Kidney (tissue), 14 donors: ENCODE measurements around the gene ALDH3A1. TPM values are rescaled to one million over a fixed set of nuclear protein-coding genes. Genes with fewer than 3 reads are reported as not detected.

Experiments used
- DNase-seq, 5 donors: peaks; one replicate each; pipeline ENCODE4 v3.0.0-alpha.2; 2013 to 2020
- FAIRE-seq: peaks from 2 replicates; lab custom pipeline; 2012; peaks lifted over from hg19 to GRCh38; lab: Jason Lieb, UNC
- H3K27ac ChIP-seq, 2 donors: one replicate each; pipeline ENCODE4 v1.7.0; 2013; ENCODE audit warnings: low read depth in 2 of 2, low read length in 2 of 2, inconsistent platforms in 1 of 2
- H3K27me3 ChIP-seq: one replicate; pipeline ENCODE4 v1.7.1; 2013; ENCODE audit warnings: low read length, inconsistent platforms; ENCODE audit not compliant: control insufficient read depth, insufficient read depth
- H3K36me3 ChIP-seq, 3 donors: one replicate each; pipeline versions ENCODE4 v1.7.0 to v1.7.1; 2013; ENCODE audit warnings: low read length in 3 of 3, control low read depth in 1 of 3, inconsistent platforms in 1 of 3; ENCODE audit not compliant: insufficient read depth in 3 of 3, control insufficient read depth in 2 of 3
- H3K4me1 ChIP-seq, 3 donors: one replicate each; pipeline versions ENCODE4 v1.7.0 to v1.7.1; 2013; ENCODE audit warnings: low read length in 3 of 3, inconsistent platforms in 1 of 3, low read depth in 1 of 3; ENCODE audit not compliant: control insufficient read depth in 2 of 3, insufficient read depth in 2 of 3
- H3K4me3 ChIP-seq, 3 donors: one replicate each; pipeline versions ENCODE4 v1.7.0 to v1.8.1; 2013; ENCODE audit warnings: low read length in 3 of 3, control low read depth in 1 of 3, inconsistent platforms in 1 of 3
- H3K9ac ChIP-seq, 3 donors: one replicate each; pipeline versions ENCODE4 v1.7.0 to v1.7.1; 2013; ENCODE audit warnings: low read length in 3 of 3, control low read depth in 1 of 3, inconsistent platforms in 1 of 3
- H3K9me3 ChIP-seq, 3 donors: one replicate each; pipeline versions ENCODE4 v1.7.0 to v1.7.1; 2013; ENCODE audit warnings: low read length in 3 of 3, control low read depth in 1 of 3, inconsistent platforms in 1 of 3; ENCODE audit not compliant: control insufficient read depth in 2 of 3, insufficient read depth in 1 of 3
- CTCF ChIP-seq: IDR thresholded peaks from 3 replicates; pipeline ENCODE4 v1.5.1; 2012; ENCODE audit warnings: mild to moderate bottlenecking, moderate library complexity, borderline replicate concordance; ENCODE audit not compliant: insufficient read depth; ENCODE audit errors: extremely low read depth
- intact Hi-C: fragments of 100-400 bp; cut with DNase I; formaldehyde crosslinking; loops from one replicate; pipeline ENCODE4 v1.11.1; 2022
- polyA plus RNA-seq: library from polyadenylated mRNA; stranded (reverse); fragments of 350-450 nt; fragmentation: Illumina TruSeq; extraction: RNeasy Lipid Tissue Mini Kit (QIAGEN cat#74804); gene quantifications from one replicate; pipeline ENCODE4 v1.2.3, GENCODE V29; 2014; ENCODE audit warnings: low read depth, low replicate concordance; ENCODE audit not compliant: insufficient read depth
- total RNA-seq: library from RNA; stranded (reverse); fragmentation: NEBNext Ultra II Directional; extraction: Animal tissue kit (Norgen Biotek cat#: 25700); gene quantifications from one replicate; pipeline ENCODE4 v1.2.1, GENCODE V29; 2021
- donor health status: control.
- donor health status: control.
- donor health status: control.
- donor health status: control.
- donor health status: control.
- donor health status: DM: yes; HTN: yes; CAD: no.
- donor health status: Normal renal cell carcinoma (clear cell type).

The ALDH3A1 gene
- total and polyA plus RNA-seq, 2 donors from 2014 or later, result 0.75 to 1.4 TPM

GRCh38 chr17:19752216-19753050 lies 4.3 kb upstream of the ALDH3A1 start:
- no peak overlapping the region for H3K4me3 ChIP-seq
- no peaks in the 10 kb centered on the region for H3K36me3 ChIP-seq
- peaks cover 0 to 15% (median 7%) of the 10 kb centered on the region in 3 donors for H3K4me1 ChIP-seq
- DNase-seq (no peak), FAIRE-seq (no peak)
- H3K27me3 ChIP-seq, result no peaks in the 10 kb centered on the region
- peak overlapping the region; percentile 23 to 43 for H3K27ac ChIP-seq
- no peak overlapping the region for H3K9ac ChIP-seq
- no peak for TF ChIP-seq CTCF
- H3K9me3 ChIP-seq, result no peaks in the 10 kb centered on the region
- intact Hi-C loops, result no loop called here

- no peaks in the 10 kb centered on the region for H3K9me3 ChIP-seq
- no peak overlapping the region for H3K9ac ChIP-seq
- H3K36me3 ChIP-seq, result no peaks in the 10 kb centered on the region
- no peak for FAIRE-seq
- no peak overlapping the region for H3K4me3 ChIP-seq
- TF ChIP-seq CTCF, result no peak
- H3K27me3 ChIP-seq, result no peaks in the 10 kb centered on the region
- no peak overlapping the region for H3K27ac ChIP-seq
- no peak for DNase-seq
- intact Hi-C loops, result no loop called here
- peaks cover 0 to 15% (median 7%) of the 10 kb centered on the region in 3 donors for H3K4me1 ChIP-seq
These were observed 2.7 kb upstream of the ALDH3A1 start for GRCh38 chr17:19750835-19751234.

- Histone ChIP-seq H3K36me3 (no peaks in the 10 kb centered on the region), H3K27ac (no peak overlapping the region), H3K9me3 (no peaks in the 10 kb centered on the region), H3K27me3 (no peaks in the 10 kb centered on the region), H3K9ac (no peak overlapping the region), H3K4me1 (peaks cover 0 to 15% (median 11%) of the 10 kb centered on the region in 3 donors), H3K4me3 (no peak overlapping the region)
- DNase-seq (no peak), FAIRE-seq (no peak)
- intact Hi-C loops, result no loop called here
- TF ChIP-seq CTCF, result no peak
These were observed 2.0 kb upstream of the ALDH3A1 start for GRCh38 chr17:19750020-19750572.
